Neuronal stem cell (in vitro differentiated cells): ENCODE data around the gene CRABP2.

Experiments
- DNase-seq: peaks from one replicate; pipeline ENCODE4 v3.0.0-alpha.2; 2013; ENCODE audit warnings: low spot score
- H2AFZ ChIP-seq: one replicate; pipeline ENCODE4 v1.6.1; 2013; ENCODE audit warnings: mild to moderate bottlenecking, low read length, inconsistent platforms
- H2AK5ac ChIP-seq: 2 replicates; pipeline ENCODE4 v1.6.1; 2013; ENCODE audit warnings: low read depth, mild to moderate bottlenecking, inconsistent platforms, low read length, moderate library complexity, mixed read lengths
- H2BK120ac ChIP-seq: 2 replicates; pipeline ENCODE4 v1.6.1; 2013; ENCODE audit warnings: low read depth, mild to moderate bottlenecking, inconsistent platforms, low read length, moderate library complexity, mixed read lengths
- H2BK12ac ChIP-seq: one replicate; pipeline ENCODE4 v1.6.1; 2013; ENCODE audit warnings: low read length, inconsistent platforms
- H2BK15ac ChIP-seq: 2 replicates; pipeline ENCODE4 v1.6.1; 2013; ENCODE audit warnings: mild to moderate bottlenecking, low read length, inconsistent platforms, mixed read lengths
- H2BK5ac ChIP-seq: one replicate; pipeline ENCODE4 v1.6.1; 2013; ENCODE audit warnings: inconsistent platforms, mild to moderate bottlenecking, low read length, moderate library complexity
- H3K14ac ChIP-seq: one replicate; pipeline ENCODE4 v1.6.1; 2013; ENCODE audit warnings: low read length, inconsistent platforms
- H3K18ac ChIP-seq: 2 replicates; pipeline ENCODE4 v1.6.1; 2013; ENCODE audit warnings: low read length, inconsistent platforms
- H3K23ac ChIP-seq: 2 replicates; pipeline ENCODE4 v1.6.1; 2013; ENCODE audit warnings: low read depth, mild to moderate bottlenecking, mixed read lengths, low read length, inconsistent platforms; ENCODE audit not compliant: poor library complexity
- H3K27ac ChIP-seq: replicated peaks from 3 replicates; pipeline ENCODE4 v1.5.1; 2013; ENCODE audit warnings: low read length, inconsistent platforms
- H3K27me3 ChIP-seq, 3 experiments: 2 replicates each; pipeline ENCODE4 v1.6.1; 2013; ENCODE audit warnings: low read length in 3 of 3, mild to moderate bottlenecking in 2 of 3, inconsistent platforms in 1 of 3, low read depth in 1 of 3, mixed read lengths in 1 of 3, moderate library complexity in 1 of 3; ENCODE audit not compliant: control insufficient read depth in 3 of 3, insufficient read depth in 3 of 3
- H3K36me3 ChIP-seq, 2 donors: replicated peaks in 1 of 2; 2 replicates each; pipeline ENCODE4 v1.6.1; 2013; ENCODE audit warnings: low read length in 2 of 2; ENCODE audit not compliant: control insufficient read depth in 2 of 2, insufficient read depth in 2 of 2
- H3K4ac ChIP-seq: 2 replicates; pipeline ENCODE4 v1.6.1; 2013; ENCODE audit warnings: inconsistent platforms, mild to moderate bottlenecking, low read length, moderate library complexity
- H3K4me1 ChIP-seq, 2 donors: 1 replicate in 1 of 2; 2 replicates in 1 of 2; pipeline ENCODE4 v1.6.1; 2013; ENCODE audit warnings: low read length in 2 of 2, low read depth in 1 of 2; ENCODE audit not compliant: control insufficient read depth in 2 of 2, insufficient read depth in 1 of 2
- H3K4me2 ChIP-seq: one replicate; pipeline ENCODE4 v1.6.1; 2013; ENCODE audit warnings: mild to moderate bottlenecking, low read length, inconsistent platforms; ENCODE audit not compliant: insufficient read depth, poor library complexity, severe bottlenecking
- H3K4me3 ChIP-seq, 2 donors: 2 replicates each; pipeline ENCODE4 v1.5.1; 2013; ENCODE audit warnings: low read length in 2 of 2, mild to moderate bottlenecking in 2 of 2, inconsistent platforms in 1 of 2, moderate library complexity in 1 of 2
- H3K79me1 ChIP-seq: one replicate; pipeline ENCODE4 v1.6.1; 2013; ENCODE audit warnings: low read depth, mild to moderate bottlenecking, inconsistent platforms, low read length, moderate library complexity
- H3K9ac ChIP-seq: one replicate; pipeline ENCODE4 v1.6.1; 2013; ENCODE audit warnings: mild to moderate bottlenecking, low read depth, low read length, inconsistent platforms; ENCODE audit not compliant: poor library complexity
- H3K9me3 ChIP-seq, 2 donors: replicated peaks in 1 of 2; 2 replicates each; pipeline versions ENCODE3 to v1.6.1; 2013; ENCODE audit warnings: low read length in 2 of 2, mild to moderate bottlenecking in 2 of 2, inconsistent platforms in 1 of 2, low read depth in 1 of 2, mixed read lengths in 1 of 2, moderate library complexity in 1 of 2; ENCODE audit not compliant: control insufficient read depth in 2 of 2, insufficient read depth in 1 of 2
- H4K8ac ChIP-seq: one replicate; pipeline ENCODE4 v1.6.1; 2013; ENCODE audit warnings: low read depth, mild to moderate bottlenecking, inconsistent platforms, low read length, moderate library complexity
- H4K91ac ChIP-seq: one replicate; pipeline ENCODE4 v1.6.1; 2013; ENCODE audit warnings: low read length, low read depth, mild to moderate bottlenecking, inconsistent platforms; ENCODE audit not compliant: poor library complexity
- WGBS, 2 donors: extraction: QIAGEN DNeasy Blood & Tissue Kit; methylation state at CpG; one replicate each; pipeline ENCODE4 v1.1.7; 2013; ENCODE audit warnings: missing lambda C conversion rate in 2 of 2, mixed read lengths in 1 of 2; ENCODE audit not compliant: insufficient read length in 2 of 2, insufficient replicate concordance in 1 of 2; ENCODE audit errors: extremely low coverage in 2 of 2; 5-methylcytosine and 5-hydroxymethylcytosine counted together

CRABP2 gene

GRCh38 chr1:156733989-156734584 is 28.7 kb upstream of the CRABP2 start:
- H2BK5ac ChIP-seq = no peak overlapping the region
- H3K4me2 ChIP-seq = no peak overlapping the region
- no peak overlapping the region for H2AK5ac ChIP-seq
- no peak overlapping the region for H2BK12ac ChIP-seq
- H2AFZ ChIP-seq = no peak overlapping the region
- H3K9ac ChIP-seq = peak overlapping the region; percentile 12
- no peak for DNase-seq
- H3K9me3 ChIP-seq = no peaks in the 10 kb centered on the region
- peak overlapping the region; percentile 34 for H3K23ac ChIP-seq
- no peak overlapping the region for H3K27ac ChIP-seq
- H3K27me3 ChIP-seq = no peaks in the 10 kb centered on the region
- H3K4me3 ChIP-seq = no peak overlapping the region
- no peak overlapping the region for H4K91ac ChIP-seq
- no peak overlapping the region for H3K14ac ChIP-seq
- H3K79me1 ChIP-seq = peaks cover 2% of the 10 kb centered on the region
- no peak overlapping the region for H2BK120ac ChIP-seq
- WGBS, 2 donors = no CpG with 5 or more reads among the region's 20 CpGs
- no peak overlapping the region for H4K8ac ChIP-seq
- no peak overlapping the region for H3K4ac ChIP-seq
- H3K36me3 ChIP-seq = peaks cover 21 to 72% of the 10 kb centered on the region in 2 donors
- no peak overlapping the region for H2BK15ac ChIP-seq
- no peak overlapping the region for H3K18ac ChIP-seq
- H3K4me1 ChIP-seq = peaks cover 1 to 4% of the 10 kb centered on the region in 2 donors

GRCh38 chr1:156728599-156729462 is 23.4 kb upstream of the CRABP2 start, which contains the start of gene ISG20L2:
TSS of gene ISG20L2 (minus strand) at chr1:156728766. CDS start at chr1:156727652, 1,114 bp downstream.
- peak within 1 kb of the TSS; percentile 88 to 95 for H3K4me3 ChIP-seq
- peak; percentile 94 for DNase-seq
- no peaks in the 10 kb centered on the region for H3K9me3 ChIP-seq
- no peak within 1 kb of the TSS for H2BK120ac ChIP-seq
- no peak within 1 kb of the TSS for H4K8ac ChIP-seq
- peaks cover 15 to 30% of the 10 kb centered on the region in 2 donors for H3K4me1 ChIP-seq
- peak within 1 kb of the TSS; percentile 59 for H3K27ac ChIP-seq
- H2BK5ac ChIP-seq = peak within 1 kb of the TSS; percentile 82
- peaks cover 21 to 61% of the 10 kb centered on the region in 2 donors for H3K36me3 ChIP-seq
- H3K27me3 ChIP-seq = no peaks in the 10 kb centered on the region
- H3K4me2 ChIP-seq = peak within 1 kb of the TSS; percentile 89
- no peak within 1 kb of the TSS for H3K14ac ChIP-seq
- H2BK15ac ChIP-seq = no peak within 1 kb of the TSS
- H3K23ac ChIP-seq = peak within 1 kb of the TSS; percentile 65
- H3K9ac ChIP-seq = peak within 1 kb of the TSS; percentile 96
- no peak within 1 kb of the TSS for H2BK12ac ChIP-seq
- no CpG with 5 or more reads among the region's 57 CpGs for WGBS, 2 donors
- H4K91ac ChIP-seq = no peak within 1 kb of the TSS
- peaks cover 5% of the 10 kb centered on the region for H3K79me1 ChIP-seq
- no peak within 1 kb of the TSS for H3K4ac ChIP-seq
- peak within 1 kb of the TSS; percentile 91 for H2AFZ ChIP-seq
- H3K18ac ChIP-seq = peak within 1 kb of the TSS; percentile 91
- H2AK5ac ChIP-seq = peak within 1 kb of the TSS; percentile 67

GRCh38 chr1:156727926-156728598 is 22.7 kb upstream of the CRABP2 start, which contains the start of gene METTL25B:
TSS of gene METTL25B (plus strand) at chr1:156728469. CDS start at chr1:156729105, 636 bp downstream.
- peak; percentile 76 for DNase-seq

More at GRCh38 chr1:156727926-156728598, 22.7 kb upstream of the CRABP2 start, which contains the start of gene METTL25B:
- H3K4me1 ChIP-seq = peaks cover 15 to 30% of the 10 kb centered on the region in 2 donors
- H3K14ac ChIP-seq = no peak within 1 kb of the TSS
- peak within 1 kb of the TSS; percentile 59 for H3K27ac ChIP-seq
- peak within 1 kb of the TSS; percentile 67 for H2AK5ac ChIP-seq
- peak within 1 kb of the TSS; percentile 88 to 95 for H3K4me3 ChIP-seq
- no peak within 1 kb of the TSS for H4K8ac ChIP-seq
- H2BK12ac ChIP-seq = no peak within 1 kb of the TSS
- H3K4me2 ChIP-seq = peak within 1 kb of the TSS; percentile 89
- H3K9me3 ChIP-seq = no peaks in the 10 kb centered on the region
- no peaks in the 10 kb centered on the region for H3K27me3 ChIP-seq
- no CpG with 5 or more reads among the region's 46 CpGs for WGBS, 2 donors
- H2BK15ac ChIP-seq = no peak within 1 kb of the TSS
- peaks cover 27 to 61% of the 10 kb centered on the region in 2 donors for H3K36me3 ChIP-seq
- peaks cover 5% of the 10 kb centered on the region for H3K79me1 ChIP-seq
- peak within 1 kb of the TSS; percentile 82 for H2BK5ac ChIP-seq
- H3K9ac ChIP-seq = peak within 1 kb of the TSS; percentile 96
- no peak within 1 kb of the TSS for H2BK120ac ChIP-seq
- peak within 1 kb of the TSS; percentile 65 for H3K23ac ChIP-seq
- H3K18ac ChIP-seq = peak within 1 kb of the TSS; percentile 91
- no peak within 1 kb of the TSS for H4K91ac ChIP-seq
- H2AFZ ChIP-seq = peak within 1 kb of the TSS; percentile 91
- no peak within 1 kb of the TSS for H3K4ac ChIP-seq
